T-helper 2 cell (primary cell): ENCODE data around the gene CEP41.

Source experiments
- DNase-seq, 5 experiments: peaks; one replicate each; pipeline versions ENCODE4 v3.0.0 to v3.0.0-alpha.2; 2012 to 2022
- total RNA-seq, 2 donors: gene quantifications; one replicate each; lab custom pipeline; 2026; lab: John Stamatoyannopoulos, UW

The CEP41 gene, protein sequence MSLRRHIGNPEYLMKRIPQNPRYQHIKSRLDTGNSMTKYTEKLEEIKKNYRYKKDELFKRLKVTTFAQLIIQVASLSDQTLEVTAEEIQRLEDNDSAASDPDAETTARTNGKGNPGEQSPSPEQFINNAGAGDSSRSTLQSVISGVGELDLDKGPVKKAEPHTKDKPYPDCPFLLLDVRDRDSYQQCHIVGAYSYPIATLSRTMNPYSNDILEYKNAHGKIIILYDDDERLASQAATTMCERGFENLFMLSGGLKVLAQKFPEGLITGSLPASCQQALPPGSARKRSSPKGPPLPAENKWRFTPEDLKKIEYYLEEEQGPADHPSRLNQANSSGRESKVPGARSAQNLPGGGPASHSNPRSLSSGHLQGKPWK
- total RNA-seq = 2.2 to 6.2 reads per million in 2 donors

DNA sequence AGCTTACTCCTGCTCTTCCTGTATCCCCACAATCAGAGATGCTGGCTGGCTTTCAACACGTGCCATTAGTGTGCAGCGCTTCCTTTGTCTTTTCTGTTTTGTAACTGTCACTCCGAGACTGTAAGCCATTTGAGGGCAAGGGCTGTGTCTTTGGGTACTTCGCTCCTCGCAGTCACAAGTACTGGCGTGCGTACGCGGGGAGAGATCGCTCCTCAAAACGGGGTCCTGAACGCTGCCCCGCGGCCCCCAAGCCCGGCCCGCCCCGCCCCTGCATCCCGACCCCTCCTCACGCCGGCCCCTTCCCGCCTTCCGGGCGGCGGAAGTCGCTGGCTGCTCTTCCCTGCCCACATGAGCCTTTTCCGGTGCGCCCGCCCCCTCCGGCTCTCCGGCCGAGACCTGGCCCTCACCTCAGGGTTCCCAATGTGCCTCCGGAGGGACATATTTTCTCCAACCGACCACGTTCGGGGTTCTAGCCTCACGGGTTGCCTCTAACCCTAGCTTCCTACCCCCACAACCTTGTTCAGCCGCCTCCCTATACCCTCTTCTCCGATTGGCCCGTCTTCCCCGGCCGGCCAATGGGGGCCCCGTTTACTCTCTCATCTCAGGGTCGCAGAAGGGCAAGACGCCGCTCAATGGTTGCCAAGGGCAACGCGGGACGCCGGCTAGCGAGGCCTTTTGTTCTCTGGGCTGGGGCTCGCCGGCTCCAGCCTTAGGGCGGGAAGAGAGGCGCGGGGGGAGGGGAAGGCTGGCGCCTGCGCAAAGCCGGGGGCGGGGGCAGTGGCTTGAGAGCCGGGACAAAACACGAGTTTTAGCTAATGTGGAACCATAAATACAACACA, at the start of gene CEP41:
Gene CEP41, minus strand, starts transcription at position 490 of the 839 bp plus-strand sequence. Its CDS starts 50 bp downstream, at position 440.
- peak; percentile 69 to 94 (median 85) for DNase-seq

DNA sequence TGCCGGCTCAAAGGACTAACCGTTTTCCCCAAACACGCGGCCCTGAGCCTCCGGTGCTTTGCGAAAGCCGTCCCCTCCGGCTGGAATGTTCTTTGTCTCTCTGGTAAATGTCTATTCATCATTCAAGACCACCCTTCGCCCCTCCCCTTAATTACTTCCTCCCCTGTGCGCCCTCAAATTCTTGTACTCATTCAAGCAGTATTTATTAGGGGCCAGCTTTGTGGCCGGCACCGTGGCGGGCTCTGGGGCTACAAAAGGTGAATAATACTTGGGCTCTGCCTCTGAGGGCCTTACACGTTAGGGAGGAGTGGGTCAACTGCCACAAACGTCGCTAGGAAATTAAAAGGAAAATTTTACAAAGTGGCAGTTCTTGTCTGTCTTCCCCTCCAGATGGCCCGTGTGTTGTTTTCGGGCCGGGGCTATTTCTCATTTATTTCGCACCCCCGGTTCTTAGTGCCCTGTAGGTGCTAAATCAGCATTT, 49.5 kb upstream of the CEP41 start:
- DNase-seq = no peak

DNA sequence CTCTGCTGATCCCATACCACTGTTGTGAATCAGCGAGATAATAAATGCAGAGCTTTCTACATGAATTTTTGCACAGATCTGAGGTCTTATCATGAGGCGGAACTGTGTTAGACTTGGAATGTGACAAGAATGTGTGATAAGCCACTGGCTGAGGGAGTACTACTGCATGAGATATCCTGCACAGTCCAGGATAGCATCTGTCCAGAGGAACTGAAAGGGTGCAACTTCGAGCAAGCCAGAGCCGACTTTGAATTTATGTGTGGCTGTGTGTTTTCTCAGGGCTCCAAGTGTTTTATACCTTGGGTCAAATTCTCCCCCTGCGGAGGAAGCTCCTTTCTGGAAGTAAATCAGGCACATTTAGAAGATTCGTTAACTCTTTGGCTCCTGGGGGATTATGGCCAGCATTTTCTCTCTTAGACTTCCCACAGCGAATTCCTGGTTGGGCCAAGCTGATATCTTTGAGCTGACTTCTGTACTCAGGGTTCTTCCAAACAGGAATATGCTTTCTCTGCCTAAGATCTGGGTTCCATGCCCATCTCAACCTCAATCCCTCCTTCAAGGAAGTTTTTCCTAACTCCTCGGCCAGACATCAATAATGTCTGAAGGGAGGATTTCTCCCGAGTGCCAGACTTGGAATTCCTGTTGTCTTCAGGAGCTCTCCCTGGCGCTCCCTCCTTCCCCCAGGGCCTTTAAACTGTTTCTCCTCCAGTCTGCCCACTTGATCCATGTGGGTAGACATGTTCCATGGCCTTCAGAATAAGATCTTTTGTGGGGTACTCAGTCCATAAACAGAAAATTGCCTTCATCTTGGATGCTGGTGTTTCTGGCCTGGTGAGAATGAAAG, 48.5 kb upstream of the CEP41 start:
- DNase-seq = no peak

DNA sequence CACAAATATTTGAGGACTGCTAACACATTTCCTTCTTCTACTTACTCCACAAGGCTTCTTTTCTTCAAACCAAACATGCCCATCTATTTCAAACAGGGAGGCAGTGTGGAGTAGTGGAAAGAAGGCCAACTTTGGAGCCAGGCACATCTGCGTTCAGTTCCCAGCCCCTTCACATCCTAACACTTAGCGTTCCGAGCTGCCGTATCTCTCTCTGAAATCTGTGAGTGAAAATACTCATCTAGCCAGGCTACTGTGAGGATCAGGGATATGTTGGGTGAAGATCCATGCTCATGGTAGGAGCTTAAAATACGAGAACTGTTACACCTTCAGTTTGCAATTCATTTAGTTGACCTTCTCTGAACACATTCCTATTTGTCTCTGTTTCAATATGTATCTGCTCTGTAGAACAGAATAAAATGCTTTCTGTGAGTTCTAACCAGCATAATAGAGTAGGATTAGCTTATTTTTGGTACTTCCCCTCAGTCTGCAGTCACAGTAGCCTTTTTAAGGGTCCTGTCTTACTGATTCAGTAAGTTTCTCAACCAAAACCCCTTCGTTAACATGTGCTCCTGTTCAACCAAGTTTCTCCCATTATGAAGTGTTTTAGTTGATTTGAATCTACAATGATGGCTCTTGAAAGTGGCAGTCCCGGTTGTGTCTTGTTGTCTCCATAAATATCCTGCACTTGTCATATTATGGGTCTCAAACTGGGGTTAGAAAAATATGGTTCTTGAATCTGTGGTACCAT, 47.8 kb upstream of the CEP41 start:
- DNase-seq = no peak

DNA sequence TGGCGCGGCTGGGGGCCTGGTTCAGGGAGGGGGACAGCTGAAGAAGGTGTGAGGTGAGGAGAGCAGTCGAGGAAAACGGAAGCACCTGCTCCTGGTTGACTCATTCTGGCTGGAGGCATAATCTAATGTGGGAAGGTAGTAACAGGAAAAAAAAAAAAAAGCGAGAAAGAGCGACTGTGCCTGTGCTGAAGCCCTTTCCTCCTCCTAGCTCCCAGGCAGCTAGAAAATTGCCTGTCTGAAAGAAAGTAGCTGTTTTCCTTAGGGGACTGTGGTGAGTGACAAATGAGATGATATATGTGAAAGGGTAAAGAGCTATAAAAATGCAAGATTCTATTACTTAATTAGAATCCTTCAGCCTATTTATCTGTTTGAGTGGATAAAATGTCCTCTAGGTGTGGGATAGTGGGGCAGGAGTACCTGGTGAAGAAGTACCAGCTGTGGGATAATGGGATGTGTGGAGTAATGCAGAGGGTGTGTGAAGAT, 46.2 kb upstream of the CEP41 start:
- DNase-seq = no peak

DNA sequence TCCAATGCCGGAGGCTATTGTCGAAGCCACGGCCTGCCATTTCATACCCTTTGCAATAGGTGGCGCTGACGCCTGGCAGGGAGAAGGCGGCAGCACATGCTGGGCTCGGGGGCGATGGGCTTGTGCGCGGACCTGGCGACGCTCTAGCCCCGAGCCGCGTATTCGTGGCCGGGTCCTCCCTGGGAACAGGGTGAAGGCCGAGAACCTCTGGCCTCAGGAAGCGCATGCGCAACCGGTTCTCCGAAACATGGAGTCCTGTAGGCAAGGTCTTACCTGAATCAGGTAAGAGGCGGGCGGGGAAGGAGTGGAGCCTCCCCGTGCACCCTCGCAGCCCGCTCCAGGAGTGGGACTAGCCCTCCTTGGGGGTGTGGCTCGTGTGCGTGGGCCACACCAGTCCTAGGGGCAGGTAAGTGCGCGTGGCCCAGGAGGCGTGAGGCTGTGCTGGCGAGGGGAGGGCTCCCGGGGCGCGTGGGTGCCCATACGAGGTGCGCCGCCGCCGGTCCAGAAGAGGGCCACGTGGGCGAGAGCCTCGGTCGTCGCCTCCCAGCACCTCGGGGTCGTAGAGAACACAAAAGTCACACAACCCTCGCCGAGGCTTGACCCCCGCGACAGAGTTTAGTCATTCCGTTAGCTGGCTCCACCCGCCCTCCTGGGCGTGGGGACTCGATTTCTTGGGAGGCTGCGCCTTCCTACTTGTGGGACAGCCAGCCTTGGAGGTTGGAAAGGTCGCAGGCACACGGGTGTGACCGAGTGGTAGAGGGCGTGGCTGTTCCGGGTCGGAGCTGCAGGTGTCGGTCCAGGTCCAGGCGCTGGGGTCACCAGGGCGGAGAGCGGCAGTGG, 45.5 kb upstream of the CEP41 start:
- DNase-seq = peak in 4 of 5 experiments; percentile 31 to 55 (median 34)

DNA sequence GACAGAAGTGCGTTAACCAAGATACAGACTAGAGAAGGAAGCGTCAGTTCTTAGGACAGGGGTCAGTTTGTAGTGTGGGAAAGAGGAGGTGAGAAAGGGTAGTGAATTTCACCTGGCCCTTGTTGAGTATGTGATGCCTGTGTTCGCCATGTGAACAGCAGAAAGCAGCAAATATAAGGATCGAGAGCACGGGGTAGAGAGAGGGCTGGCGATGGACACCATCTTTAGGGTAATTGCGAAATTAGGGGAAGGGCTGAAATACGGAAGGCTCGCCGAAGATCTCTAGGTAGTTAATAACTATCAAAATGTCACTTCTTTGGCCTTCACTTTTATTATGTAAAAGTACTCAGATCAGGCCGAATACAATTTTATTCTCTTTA, 44.9 kb upstream of the CEP41 start:
- no peak for DNase-seq

DNA sequence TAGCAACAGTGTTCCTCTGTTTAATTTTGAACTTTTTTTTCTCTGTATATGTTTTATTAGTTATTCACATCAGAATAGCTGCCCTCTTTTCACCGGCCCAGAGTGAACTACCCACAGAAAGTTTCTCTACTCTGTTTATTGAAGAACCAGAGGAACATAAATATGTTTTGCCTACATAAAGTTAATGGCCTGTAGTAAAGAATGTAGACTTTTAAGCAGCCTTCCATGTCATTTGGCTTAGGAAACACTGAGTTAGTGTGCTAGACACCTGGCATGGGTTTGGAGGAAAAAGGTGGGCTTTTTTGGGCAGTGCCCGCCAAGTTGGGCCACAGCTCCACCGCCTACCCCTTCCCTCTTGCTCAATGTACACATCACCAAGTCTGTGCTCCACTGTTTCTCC, 42.2 kb upstream of the CEP41 start:
- no peak for DNase-seq

DNA sequence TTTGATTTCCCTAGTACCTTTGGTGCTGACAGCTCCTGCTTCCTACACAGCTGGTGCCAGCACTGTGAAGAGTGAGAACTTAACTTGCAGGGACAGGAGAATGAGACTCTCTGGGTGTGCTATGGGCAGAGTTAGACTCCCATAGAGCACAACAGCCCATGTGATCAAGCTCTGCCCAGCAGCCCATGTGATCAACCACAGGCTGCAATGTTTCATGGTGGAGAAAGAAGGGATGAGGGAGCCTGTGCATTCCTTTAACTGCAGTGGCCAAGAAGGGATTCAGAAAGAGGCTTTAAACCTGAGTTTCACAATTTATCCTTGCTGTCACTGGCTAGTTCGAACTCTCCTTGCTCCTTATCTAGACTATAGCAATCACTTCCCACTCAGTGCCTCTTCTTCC, 41.1 kb upstream of the CEP41 start:
- DNase-seq = no peak

DNA sequence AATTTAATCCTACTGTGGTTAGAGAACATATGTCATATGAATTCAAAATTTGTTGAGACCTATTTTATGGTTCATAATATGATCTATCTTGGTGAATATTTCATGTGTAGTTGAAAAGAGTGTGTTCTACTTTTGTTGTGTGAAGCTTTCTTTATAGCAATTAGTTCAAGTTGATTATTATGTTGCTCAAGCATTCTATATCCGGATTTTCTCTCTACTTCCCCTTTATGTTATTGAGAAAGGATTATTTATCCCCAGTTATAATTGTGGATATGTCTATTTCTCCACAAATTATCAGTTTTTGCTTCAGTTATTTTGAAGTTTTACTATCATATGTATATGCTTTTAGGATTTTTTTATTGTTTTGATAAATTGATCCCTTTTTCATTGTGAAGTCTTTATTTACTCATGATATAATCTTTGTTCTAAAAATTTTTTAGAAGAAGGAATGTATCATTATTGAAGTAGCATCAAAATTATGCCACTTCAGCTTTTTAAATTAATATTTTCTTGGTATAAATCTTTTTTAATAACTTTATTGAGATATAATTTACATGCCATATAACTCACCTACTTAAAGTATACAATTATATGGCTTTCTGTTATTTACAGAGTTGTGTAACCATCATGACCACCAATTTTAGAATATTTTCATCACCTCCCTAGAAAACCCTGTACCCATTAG, 39.0 kb upstream of the CEP41 start:
- no peak for DNase-seq

DNA sequence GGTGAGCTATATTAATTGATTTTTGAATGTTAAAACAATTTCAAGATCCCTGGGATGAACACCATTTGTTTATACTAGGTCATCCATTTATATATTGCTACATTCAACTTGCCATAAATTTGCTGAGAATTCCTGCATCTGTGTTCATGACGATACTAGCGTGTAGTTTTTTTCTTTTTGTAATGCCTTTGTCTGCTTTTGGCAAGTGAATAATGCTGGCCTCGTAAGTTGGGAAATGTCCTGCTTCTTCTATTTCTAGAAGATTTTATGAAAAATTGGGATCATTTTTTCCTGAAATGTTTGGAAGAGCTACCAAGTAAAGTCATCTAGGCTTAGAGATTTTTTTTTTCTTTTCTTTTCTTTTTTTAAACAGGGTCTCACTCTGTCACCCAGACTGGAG, 38.2 kb upstream of the CEP41 start:
- DNase-seq = no peak

DNA sequence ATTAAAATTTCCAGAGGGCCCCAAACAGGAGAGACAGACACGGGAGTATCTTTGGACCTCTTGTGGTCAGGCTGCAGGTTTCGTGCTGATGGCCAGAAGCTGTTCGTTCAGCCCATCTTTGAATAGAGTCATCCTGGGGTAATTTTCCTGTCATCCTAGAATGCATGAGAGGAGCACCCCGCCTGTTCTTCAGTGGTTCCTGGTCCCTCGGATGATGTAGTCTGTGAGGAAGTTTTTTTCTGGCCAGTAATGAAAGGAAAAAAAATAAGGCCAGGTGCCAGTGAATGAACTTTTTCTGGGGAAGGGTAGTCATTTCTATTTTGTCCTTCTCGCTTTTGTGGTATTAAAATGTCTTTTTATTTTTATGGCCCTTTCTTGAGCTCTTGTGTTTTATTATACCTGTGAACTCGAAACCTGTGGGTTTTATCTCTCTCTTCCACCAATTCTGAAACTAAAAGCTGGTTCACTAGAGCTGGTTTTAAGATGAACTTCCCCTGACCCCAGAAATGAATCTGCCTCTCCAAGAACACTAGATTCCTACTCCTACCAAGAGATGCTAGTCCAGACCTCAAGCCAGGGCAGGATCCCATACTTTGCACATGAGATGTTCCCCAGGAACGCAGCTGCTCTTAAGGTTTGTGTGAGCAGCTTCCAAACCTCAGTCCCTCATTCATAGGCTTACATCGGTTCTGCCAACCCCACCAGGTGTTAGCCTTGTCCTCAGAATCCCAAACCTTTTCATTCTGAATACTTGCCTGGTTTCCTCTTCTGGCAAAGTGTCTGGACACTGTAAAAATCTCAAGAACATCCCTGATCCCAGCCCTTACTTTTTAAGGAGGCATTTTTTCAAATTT, 35.7 kb upstream of the CEP41 start:
- DNase-seq = no peak

DNA sequence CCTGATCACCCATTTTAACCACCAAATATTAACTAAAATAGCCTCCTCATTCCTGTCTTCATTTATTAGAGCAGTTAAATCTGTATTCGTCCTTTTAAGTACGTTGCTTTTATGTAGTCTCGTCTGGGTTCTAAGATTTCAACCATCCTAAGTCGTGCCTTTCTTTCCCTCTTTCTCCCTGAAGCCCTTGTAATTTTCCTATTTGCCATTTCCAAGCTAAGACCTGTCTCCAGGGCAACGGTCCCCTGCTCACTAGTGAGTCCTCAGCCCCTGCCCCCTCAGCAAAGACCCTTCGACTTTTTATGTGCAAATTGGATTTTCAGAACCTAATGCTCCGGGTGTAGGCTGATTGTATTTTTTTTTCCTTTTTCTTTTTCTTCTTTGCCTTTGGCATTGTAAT, 35.0 kb upstream of the CEP41 start:
- DNase-seq = no peak

DNA sequence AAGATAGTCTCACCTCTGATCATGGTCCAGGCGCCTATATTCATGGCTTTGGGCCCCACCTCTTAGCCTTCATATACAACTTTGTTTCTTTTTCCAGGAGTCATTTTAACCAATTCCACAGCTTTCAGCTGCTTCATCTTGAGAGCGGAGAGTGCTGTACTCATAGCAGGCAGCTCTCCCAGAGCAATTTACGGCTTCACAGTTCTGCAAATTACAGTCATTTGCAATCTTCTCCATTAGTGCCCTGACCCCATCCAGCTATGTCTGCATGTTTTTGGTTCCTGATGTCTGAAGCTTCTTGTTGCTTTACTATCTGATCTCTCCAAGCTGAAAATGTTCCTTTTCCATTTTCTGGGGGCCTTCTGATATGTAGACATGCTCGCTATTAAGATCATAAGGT, 33.1 kb upstream of the CEP41 start:
- no peak for DNase-seq

DNA sequence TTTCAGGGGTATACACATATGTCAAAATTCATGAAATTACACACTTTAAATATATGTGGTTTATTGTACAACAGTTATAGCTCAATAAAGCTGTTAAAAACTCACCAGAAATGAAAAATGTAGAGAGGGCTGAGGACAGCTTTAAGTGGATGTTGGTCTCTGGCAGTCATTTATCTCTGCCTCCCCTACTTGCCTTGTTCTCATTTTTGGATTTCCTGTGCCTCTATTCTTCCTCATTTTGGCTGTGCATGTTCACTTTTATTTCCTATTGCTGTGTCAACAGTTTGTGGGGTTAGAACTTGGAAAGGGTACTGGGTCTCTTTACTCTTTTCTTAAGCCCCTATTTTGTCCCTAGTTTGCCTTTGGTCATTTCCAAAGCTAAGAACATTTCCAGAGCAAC, 32.5 kb upstream of the CEP41 start:
- DNase-seq = no peak

DNA sequence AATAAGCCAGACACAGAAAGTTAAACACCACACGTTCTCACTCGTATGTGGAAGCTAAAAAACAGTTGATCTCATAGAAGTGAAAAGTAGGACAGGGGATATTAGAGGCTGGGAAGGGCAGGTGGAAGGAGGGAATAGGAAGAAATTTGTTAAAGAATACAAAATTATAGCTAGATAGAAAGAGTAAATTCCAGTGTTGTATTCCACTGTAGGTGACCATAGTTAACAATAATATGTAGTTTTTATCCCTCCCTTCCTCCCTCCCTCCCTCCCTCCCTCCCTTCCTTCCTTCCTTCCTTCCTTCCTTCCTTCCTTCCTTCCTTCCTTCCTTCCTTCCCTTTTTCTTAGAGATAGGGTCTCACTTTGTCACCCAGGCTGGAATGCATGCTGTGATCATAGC, 31.2 kb upstream of the CEP41 start:
- no peak for DNase-seq

DNA sequence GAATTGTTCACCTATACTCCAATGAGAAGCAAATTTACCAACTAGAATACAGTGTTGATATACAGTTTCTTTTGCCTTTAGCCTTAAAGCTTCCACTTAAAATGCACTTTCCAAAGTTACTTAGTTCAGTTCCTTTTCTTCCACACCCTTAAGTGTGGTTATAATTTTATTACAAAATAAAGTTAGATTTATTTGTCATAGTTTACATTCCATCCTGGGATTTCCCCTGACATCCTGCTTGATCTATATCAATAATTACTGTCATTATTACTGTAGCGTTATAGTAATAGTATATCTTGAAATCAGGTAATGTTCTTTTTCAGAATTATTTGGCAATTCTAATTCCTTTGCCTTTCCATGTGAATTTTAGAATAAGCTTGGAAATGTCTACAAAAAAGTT, 27.8 kb upstream of the CEP41 start:
- no peak for DNase-seq

DNA sequence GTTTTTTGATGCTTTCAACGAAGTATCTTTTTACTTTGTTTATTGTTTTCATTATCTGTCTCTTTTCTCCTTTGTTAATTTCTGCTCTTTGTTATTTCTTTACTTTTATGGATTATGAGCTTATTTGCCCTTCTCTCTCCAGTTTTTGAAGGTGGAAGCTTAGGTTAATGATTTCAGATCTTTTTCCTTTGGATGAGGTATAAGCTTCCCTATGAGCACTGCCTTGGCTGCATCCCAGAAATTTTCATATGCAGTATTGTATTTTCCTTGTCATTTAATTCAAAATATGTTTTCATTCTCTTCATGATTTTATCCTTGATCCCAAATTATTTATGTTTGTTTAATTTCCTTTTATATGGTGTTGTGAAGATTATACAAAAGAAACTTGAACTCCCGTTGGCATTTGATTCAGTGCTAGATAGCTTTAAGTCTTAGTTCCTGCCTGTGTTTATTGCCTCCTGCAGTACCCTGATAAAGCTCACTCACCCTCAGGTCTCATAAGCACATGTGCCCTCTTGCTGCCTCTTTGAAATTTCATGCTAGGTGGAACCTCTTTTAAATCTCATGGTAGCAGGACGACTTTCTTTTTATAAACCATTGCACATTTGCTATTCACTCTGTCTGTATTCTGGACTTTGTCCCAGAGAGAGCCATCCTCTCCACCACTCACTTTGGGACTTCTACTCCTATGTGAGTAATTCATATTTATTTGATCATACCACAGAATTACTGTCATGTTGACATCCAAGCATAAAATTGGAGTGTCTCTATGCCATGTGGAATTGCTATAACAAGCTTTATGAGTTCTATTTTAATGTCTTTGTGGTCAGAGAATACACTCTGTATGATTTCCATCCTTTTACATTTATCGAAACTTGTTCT, 23.0 kb upstream of the CEP41 start:
- no peak for DNase-seq
